HG03060 (cell line): ENCODE data around the gene ZNF214.

Experiments
- ATAC-seq: cut with Tn5 transposase; IDR thresholded peaks from one replicate; pipeline ENCODE4 v1.9.1; 2021; ENCODE audit warnings: low read depth, moderate number of reproducible peaks; ENCODE audit not compliant: unreplicated experiment

Gene ZNF214

GRCh38 chr11:7020183-7020917 is at the start of gene ZNF214, which contains the start of gene NLRP14:
Gene ZNF214, minus strand, starts transcription at chr11:7020346. Its CDS starts 17,511 bp downstream, at chr11:7002835.
Gene NLRP14, plus strand, starts transcription at chr11:7020479. Its CDS starts 18,108 bp downstream, at chr11:7038587.
- no peak for ATAC-seq

- ATAC-seq: no peak
Observed at GRCh38 chr11:7062534-7062933, 42.4 kb upstream of the ZNF214 start.

GRCh38 chr11:7060868-7061267 is 40.7 kb upstream of the ZNF214 start:
- no peak for ATAC-seq

GRCh38 chr11:7057641-7058040 is 37.5 kb upstream of the ZNF214 start:
- ATAC-seq: no peak

- no peak for ATAC-seq
Observed at GRCh38 chr11:7056828-7057513, 36.8 kb upstream of the ZNF214 start.

- no peak for ATAC-seq
Observed at GRCh38 chr11:7050191-7050590, 30.0 kb upstream of the ZNF214 start.

GRCh38 chr11:7046474-7047175 is 26.5 kb upstream of the ZNF214 start:
- no peak for ATAC-seq

- ATAC-seq: no peak
Observed at GRCh38 chr11:7034019-7034418, 13.9 kb upstream of the ZNF214 start.

GRCh38 chr11:7032692-7033091 is 12.5 kb upstream of the ZNF214 start:
- no peak for ATAC-seq

GRCh38 chr11:7031471-7031871 is 11.3 kb upstream of the ZNF214 start:
- no peak for ATAC-seq

- no peak for ATAC-seq
Observed at GRCh38 chr11:7030836-7031235, 10.7 kb upstream of the ZNF214 start.

GRCh38 chr11:7028141-7028540 is 8.0 kb upstream of the ZNF214 start:
- ATAC-seq: no peak

- no peak for ATAC-seq
Observed at GRCh38 chr11:7021318-7021717, 1.2 kb upstream of the ZNF214 start.

GRCh38 chr11:7019500-7020182 is 505 bp downstream of the ZNF214 start:
- ATAC-seq: no peak

- ATAC-seq: no peak
Observed at GRCh38 chr11:7016011-7016410, 4.1 kb downstream of the ZNF214 start.

- ATAC-seq: no peak
Observed at GRCh38 chr11:7014118-7014517, 6.0 kb downstream of the ZNF214 start.

- ATAC-seq: no peak
Observed at GRCh38 chr11:7004482-7004881, 15.7 kb downstream of the ZNF214 start.

GRCh38 chr11:6995703-6996102 is 24.4 kb downstream of the ZNF214 start:
- no peak for ATAC-seq

GRCh38 chr11:6992457-6993417 is 27.4 kb downstream of the ZNF214 start:
- ATAC-seq: no peak

GRCh38 chr11:6992026-6992425 is 28.1 kb downstream of the ZNF214 start:
- ATAC-seq: no peak
